CMK (cell line): ENCODE data around the gene RHBDD2.
"Not testable (repeated sequence)": the region's sequence is repeated elsewhere in the genome, so short reads cannot be mapped to it uniquely, and the experiment has no call there.

Experiments used
- DNase-seq: peaks from one replicate; pipeline ENCODE4 v3.0.0-alpha.2; 2010; ENCODE audit warnings: low read depth

RHBDD2 gene

DNA sequence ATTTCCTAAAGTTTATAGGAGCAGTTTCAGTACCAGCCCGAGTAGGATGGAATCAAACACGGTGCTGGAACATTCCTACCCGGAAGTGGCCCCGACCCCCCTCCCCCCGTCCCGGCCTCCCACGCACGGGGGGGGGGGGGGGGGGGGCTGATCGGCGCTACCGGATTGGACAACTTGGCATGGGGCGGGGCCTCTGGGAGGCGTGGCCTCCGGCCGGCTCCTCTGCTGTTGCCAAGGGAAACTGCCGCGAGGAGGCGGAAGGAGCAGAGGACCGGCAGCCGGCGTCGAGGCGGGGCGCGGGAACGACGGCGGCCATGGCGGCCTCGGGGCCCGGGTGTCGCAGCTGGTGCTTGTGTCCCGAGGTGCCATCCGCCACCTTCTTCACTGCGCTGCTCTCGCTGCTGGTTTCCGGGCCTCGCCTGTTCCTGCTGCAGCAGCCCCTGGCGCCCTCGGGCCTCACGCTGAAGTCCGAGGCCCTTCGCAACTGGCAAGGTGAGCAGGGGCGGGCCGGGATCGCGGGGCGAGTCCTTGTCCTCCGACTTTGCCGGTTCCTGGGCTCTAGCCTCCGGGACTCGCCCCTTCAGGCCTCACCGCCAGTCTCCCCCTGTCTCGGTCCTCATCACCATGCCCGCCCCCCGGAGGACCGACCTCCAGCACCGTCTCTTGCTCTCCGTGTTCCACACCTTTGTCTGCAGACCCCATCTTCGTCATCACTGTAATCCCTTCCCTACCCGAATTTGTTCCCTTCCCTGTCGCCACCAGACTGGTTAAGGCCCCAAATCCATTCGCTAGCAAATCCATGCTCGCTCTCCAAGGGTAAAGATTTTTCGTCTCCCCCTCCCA lies at the start of gene RHBDD2:
TSS of gene RHBDD2 (plus strand) at position 266 of the 843 bp plus-strand sequence. CDS start at position 315, 49 bp downstream.
- peak; percentile 76 for DNase-seq

GRCh38 chr7:75829656-75830055 lies 49.2 kb upstream of the RHBDD2 start:
- not testable (repeated sequence) for DNase-seq

DNA sequence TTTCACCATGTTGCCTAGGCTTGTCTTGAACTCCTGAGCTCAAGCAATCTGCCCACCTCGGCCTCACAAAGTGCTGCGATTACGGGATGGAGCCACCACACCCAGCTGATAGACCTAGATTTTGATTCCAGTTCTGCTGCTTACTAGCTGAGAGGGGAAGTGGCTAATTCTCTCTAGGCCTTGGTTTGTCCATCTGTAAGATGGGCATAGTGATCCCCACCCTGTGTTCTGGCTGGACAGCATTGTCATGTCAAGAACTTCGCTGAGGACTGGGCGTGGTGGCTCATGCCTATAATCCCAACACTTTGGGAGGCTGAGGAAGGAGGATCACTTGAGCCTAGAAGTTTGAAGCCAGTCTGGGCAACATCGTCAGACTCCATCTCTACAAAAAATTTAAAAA lies 47.9 kb upstream of the RHBDD2 start:
- no peak for DNase-seq

GRCh38 chr7:75833662-75834061 lies 45.2 kb upstream of the RHBDD2 start:
- not testable (repeated sequence) for DNase-seq

- DNase-seq = no peak
These were observed 43.0 kb upstream of the RHBDD2 start for GRCh38 chr7:75835688-75836285.

- DNase-seq = no peak
These were observed 42.0 kb upstream of the RHBDD2 start for GRCh38 chr7:75836798-75837197.

DNA sequence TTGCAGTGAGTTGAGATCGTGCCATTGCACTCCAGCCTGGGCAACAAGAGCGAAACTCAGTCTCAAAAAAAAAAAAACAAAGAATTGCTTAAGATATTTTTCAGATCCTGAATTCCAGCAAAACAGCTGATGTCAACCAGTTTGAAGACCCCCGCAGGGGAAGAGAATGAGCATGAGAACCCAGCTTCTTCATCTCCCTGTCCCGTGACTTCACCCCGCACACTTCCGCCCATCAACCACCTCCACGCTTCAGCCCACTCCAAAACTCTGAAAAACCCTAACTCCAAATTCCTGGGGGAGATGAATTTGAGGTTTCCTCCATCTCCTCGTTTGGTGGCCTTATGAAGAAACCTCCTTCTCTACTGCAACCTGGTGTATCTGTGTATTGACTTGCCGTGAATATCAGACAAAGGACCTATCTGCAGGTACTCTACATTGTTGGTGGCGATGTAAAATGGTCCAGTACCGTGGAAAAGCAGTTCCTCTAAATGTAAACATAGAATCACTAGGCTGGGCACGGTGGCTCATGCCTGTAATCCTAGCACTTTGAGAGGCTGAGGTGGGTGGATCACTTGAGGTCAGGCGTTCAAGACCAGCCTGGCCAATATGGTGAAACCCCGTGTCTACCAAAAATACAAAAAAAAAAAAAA lies 40.4 kb upstream of the RHBDD2 start:
- DNase-seq = not testable (repeated sequence)

DNA sequence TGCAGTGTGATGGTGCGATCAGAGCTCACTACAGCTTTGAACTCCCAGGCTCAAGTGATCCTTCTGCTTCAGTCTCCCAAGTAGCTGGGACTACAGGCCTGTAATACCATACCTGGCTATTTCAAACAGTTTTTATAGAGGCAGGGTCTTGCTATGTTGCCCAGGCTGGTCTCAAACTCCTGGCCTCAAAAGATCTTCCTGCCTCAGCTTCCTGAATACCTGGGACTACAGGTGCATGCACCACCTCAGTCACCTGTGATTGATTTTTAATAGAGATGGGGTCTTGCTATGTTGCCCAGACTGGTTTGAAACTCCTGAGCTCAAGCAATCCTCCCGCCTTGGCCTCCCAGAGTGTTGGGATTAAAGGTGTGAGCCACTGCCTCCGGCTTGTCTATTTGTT lies 38.8 kb upstream of the RHBDD2 start:
- no peak for DNase-seq

- no peak for DNase-seq
These were observed 35.9 kb upstream of the RHBDD2 start for GRCh38 chr7:75842836-75843446.

GRCh38 chr7:75843613-75844116 lies 35.2 kb upstream of the RHBDD2 start:
- no peak for DNase-seq

DNA sequence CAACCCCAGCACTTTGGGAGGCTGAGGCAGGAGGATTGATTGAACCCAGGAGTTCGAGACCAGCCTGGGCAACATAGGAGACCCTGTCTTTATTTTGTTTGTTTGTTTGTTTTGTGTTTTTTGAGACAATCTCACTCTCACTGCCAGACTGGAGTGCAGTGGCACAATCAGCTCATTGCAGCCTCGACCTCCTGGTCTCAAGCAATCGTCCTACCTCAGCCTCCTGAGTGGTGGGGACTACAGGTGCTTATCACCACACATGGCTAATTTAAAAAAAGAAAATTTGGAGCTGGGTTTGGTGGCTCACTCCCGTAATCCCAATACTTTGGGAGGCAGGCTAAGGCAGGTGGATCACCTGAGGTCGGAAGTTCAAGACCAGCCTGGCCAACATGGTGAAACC lies 34.7 kb upstream of the RHBDD2 start:
- no peak for DNase-seq

- DNase-seq = not testable (repeated sequence)
These were observed 33.7 kb upstream of the RHBDD2 start for GRCh38 chr7:75845132-75845531.

DNA sequence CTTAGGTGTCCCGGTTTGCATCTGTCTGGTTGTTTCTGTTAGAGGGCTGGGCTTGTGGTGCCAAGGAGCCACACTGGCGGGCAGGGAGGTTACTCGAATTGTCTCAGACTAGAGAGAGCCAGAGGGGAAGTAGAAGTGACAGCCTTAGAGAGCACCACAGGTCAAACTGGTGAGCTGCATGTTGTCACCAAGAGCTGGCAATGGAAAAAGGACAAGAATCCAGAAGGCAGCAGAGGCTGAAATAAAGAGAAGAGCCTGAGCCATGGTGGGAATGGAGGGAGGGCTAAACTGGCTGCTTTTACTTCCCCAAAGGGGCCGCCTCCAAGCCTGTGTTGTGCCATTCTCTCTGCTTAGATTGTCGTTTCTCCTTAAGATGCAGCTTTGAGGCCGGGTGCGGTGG lies 31.1 kb upstream of the RHBDD2 start:
- no peak for DNase-seq

- DNase-seq = no peak
These were observed 29.3 kb upstream of the RHBDD2 start for GRCh38 chr7:75849573-75849972.

DNA sequence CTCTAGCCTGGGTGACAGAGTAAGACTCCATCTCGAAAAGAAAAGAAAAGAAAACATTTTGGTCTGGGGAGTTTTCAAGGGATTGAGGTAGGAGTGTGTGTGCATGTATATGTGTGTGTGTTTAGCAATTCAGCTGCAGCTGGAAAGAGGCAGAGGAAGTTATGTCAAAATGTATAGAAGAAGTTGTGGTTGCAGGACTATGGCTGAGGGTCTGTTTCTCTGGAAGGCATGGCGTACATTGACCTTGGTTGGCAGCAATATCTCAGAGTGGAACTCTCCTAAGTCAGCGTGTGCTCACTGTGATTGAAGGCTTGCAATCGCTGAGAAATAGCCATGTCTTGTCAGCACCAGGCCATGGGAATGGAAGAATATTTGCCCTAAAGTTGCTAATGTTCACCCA lies 28.6 kb upstream of the RHBDD2 start:
- DNase-seq = no peak

DNA sequence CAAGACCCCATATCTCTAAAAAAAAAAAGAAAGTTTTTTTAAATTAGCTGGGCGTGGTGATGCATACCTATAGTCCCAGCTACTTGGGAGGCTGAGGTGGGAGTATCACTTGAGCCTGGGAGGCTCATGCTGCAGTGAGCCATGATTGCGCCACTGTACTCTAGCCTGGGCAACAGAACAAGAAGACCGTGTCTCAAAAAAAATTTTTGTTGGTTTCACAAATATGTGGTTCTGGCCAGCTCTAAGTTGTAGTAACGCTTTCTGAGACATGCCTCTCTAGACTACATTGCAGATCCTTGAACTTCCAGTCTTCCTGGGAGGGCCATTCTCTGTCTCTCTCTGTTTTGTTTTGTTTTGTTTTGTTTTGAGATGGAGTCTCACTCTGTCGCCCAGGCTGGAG lies 24.6 kb upstream of the RHBDD2 start:
- DNase-seq = no peak

DNA sequence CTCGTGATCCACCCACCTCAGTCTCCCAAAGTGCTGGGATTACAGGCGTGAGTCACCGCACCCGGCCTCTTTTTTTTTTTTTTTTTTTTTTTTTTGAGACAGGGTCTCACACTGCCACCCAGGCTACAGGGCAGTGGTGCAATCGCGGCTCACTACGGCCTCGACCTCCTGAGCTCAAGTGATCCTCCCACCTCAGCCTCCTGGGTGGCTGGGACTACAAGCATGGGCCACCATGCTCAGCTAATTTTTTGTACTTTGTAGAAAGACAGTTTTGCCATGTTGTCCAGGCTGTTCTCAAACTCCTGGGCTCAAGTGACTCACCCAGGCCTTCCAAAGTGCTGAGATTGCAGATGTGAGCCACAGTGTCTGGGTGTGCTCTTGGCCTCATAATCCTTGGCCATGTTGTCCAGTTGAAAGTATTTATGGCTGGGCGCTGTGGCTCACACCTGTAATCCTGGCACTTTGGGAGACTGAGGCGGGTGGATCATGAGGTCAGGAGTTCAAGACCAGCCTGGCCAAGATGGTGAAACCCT lies 24.0 kb upstream of the RHBDD2 start:
- not testable (repeated sequence) for DNase-seq

GRCh38 chr7:75856536-75856935 lies 22.3 kb upstream of the RHBDD2 start:
- DNase-seq = no peak

GRCh38 chr7:75858410-75858809 lies 20.4 kb upstream of the RHBDD2 start:
- no peak for DNase-seq

GRCh38 chr7:75861636-75862035 lies 17.2 kb upstream of the RHBDD2 start:
- no peak for DNase-seq

DNA sequence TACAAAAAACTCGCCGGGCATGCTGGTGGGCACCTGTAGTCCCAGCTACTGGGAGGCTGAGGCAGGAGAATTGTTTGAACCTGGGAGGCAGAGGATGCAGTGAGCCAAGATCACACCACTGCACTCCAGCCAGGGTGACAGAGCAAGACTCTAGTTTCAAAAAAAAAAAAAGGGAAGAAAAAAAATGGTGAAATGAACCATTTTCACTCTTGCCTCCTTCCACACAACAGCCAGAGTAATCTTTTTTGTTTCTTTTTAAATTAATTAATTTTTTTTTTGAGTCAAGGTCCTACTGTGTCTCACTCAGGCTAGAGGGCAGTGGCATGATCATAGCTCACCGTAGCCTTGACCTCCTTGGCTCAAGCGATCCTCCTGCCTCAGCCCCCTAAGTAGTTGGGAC lies 14.6 kb upstream of the RHBDD2 start:
- not testable (repeated sequence) for DNase-seq

DNA sequence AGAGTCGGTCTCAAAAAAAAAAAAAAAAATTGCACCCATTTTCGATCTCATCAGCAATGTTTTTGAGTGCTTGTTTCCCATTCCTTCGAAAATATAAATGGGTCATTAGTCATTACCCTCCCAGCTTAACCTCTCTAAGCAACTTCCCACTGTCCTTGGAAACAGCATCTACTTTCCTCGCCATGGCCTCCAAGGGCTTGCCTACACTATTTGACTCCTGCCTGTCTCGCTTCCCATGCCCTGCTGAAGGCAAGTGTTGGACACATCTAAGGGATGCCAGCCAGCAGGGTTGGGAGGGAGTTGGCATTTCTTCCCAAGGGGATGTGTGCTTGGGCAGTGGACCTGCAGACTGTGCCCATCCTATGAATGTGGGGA lies 12.7 kb upstream of the RHBDD2 start:
- no peak for DNase-seq
